GM18907 (cell line): ENCODE results near the gene LHX1.

Experiments used
- ATAC-seq: cut with Tn5 transposase; IDR thresholded peaks from one replicate; pipeline ENCODE4 v1.9.1; 2021; ENCODE audit warnings: mild to moderate bottlenecking, moderate library complexity; ENCODE audit not compliant: unreplicated experiment

The LHX1 gene

GRCh38 chr17:36950027-36950426 is 12.8 kb downstream of the LHX1 start:
- no peak for ATAC-seq

- no peak for ATAC-seq
Observed at GRCh38 chr17:36951084-36951789, 14.0 kb downstream of the LHX1 start.

- no peak for ATAC-seq
Observed at GRCh38 chr17:36971508-36971907, 34.2 kb downstream of the LHX1 start.

DNA sequence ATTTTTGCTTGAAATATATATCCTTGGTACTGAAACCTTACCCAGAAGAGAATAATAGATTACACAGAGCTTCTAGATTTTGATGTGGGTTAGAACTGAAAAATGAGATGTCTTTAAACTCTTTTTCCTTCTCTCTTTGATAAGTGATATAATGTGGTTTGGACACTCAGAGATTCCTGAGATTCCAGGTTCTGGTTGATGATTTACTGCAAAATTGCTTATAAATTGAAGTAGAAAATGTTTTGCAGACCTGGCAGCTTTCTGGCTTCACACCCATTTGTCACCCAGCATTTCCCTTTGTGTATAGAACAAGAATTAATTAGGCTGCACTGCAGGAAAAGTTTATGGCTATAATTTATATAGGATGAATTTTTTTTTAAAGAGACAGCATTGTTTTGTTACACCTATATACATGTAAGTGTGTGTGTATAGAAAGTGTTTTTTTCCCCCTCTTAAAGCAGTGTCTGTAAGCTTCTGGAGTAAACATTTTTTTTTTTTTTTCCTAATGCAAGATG is 35.0 kb downstream of the LHX1 start:
- ATAC-seq: no peak

DNA sequence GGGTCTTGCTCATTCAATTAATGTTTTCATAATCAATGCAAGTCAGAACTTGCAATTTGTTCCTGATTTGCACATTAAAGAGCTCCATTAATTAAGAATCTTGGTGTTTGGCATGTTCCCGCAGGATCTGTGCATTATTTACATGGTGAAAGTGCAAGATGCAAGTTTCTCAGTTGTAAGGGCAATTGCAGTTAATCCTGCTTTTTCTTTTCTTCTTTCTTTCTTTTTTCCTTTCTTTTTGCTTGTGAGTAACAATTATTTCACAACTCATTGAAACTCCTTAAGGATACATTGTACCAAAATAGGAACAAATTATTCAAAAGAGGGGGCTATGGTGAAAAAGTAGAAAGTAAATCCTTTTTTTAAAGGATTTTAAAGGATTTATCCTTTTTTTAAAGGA is 35.6 kb downstream of the LHX1 start:
- no peak for ATAC-seq

- ATAC-seq: no peak
Observed at GRCh38 chr17:36975922-36976515, 38.7 kb downstream of the LHX1 start.

DNA sequence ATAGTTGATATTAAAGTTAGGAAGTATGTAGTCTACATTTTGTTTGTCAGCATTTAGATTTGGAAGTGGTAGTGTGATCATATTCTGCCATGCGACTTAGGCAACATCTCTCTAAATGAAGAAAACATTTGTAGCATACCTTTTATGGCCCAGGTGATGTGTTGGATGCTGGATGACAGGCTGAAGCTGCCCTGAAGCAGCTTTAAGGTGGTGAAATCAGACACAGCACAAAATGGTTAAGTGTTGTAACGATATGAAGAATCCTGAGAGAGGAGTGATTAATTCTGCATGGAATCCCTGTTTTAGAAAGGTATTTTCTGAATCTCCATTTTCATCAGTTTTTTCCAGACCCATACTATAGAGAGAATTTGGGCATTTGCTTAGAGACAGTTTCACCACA is 39.8 kb downstream of the LHX1 start:
- no peak for ATAC-seq

DNA sequence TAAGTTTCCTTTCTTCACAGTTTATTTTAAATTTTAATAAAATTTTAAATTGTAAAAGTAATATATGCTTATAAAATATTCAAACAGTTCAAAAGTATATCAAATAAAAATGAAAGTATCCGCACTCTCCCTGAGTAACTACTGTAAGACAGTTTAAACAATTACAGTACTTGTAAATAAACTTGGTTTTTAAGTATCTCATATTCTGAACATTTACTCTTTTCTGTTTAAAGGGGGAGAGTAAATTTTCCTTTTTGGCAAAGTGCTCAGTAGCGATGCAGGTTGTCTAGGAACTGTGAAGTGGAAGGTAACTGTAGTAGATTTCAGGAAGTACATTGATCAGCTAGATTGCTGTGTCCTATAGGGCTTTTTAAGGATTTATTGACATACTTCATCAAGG is 40.3 kb downstream of the LHX1 start:
- no peak for ATAC-seq

DNA sequence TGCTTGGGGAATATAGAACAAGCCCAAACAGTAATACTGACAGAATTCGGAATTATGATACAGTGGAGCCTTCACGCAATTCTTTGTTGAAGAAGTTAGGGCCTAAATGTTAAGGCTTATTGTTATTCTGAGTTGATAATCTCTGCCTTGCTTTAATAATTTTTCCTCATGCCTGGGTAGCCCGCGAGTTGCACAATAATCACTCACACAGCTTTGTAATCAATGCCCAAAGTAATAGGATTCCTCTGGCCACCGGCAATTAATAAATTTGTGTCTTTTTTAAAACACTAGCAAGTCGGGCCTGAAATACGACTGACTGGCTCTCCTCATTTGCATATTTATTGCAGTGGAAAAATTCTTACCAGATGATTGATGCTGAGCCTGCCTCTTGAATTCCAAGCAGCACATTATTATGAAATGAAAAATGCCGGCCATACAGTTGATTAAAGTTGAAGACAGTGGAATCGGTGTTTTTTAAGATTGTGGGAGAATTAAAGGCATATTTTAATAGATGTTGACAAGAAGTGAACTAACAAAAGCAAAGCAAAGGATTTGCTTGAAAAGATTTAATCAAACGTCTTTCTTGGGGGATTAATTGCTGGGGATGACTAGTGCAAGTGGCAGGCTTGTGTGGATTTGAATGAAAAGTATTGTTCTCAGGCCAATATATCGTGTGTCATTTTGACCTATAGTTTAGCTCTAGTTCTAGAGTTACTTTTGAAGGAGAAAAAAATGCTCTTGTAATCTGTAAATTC is 41.7 kb downstream of the LHX1 start:
- ATAC-seq: no peak

- no peak for ATAC-seq
Observed at GRCh38 chr17:36979565-36979941, 42.3 kb downstream of the LHX1 start.

GRCh38 chr17:36980280-36980761 is 43.0 kb downstream of the LHX1 start:
- ATAC-seq: no peak

DNA sequence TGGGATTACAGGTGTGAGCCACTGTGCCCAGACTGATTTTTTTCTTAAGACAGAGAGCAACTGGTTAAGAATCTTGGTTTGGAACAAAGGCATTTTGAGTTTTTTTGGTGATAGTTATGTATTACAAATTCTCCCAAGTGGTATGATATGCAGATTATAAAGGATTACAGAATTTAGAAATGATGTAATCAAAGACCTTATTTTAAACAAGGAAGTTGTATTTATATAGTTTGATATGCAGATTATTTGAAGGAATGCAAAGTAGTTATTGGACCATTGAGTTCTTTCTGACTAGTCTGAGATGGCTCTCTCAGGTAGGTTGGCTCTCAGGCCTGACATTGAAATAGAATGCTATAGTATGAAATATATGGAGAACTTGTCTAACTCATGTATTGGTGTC is 46.3 kb downstream of the LHX1 start:
- no peak for ATAC-seq

GRCh38 chr17:36989173-36989572 is 51.9 kb downstream of the LHX1 start:
- no peak for ATAC-seq

GRCh38 chr17:36992701-36993100 is 55.4 kb downstream of the LHX1 start:
- ATAC-seq: no peak

- ATAC-seq: no peak
Observed at GRCh38 chr17:36993227-36993626, 56.0 kb downstream of the LHX1 start.
